ENCODE results near the gene PLEKHH3. TPM values are rescaled to one million over a fixed set of nuclear protein-coding genes. Genes with fewer than 3 reads are reported as not detected.

The PLEKHH3 gene
- total RNA-seq, 2 donors from 2014 or later: 13.7 to 24.3 TPM

DNA sequence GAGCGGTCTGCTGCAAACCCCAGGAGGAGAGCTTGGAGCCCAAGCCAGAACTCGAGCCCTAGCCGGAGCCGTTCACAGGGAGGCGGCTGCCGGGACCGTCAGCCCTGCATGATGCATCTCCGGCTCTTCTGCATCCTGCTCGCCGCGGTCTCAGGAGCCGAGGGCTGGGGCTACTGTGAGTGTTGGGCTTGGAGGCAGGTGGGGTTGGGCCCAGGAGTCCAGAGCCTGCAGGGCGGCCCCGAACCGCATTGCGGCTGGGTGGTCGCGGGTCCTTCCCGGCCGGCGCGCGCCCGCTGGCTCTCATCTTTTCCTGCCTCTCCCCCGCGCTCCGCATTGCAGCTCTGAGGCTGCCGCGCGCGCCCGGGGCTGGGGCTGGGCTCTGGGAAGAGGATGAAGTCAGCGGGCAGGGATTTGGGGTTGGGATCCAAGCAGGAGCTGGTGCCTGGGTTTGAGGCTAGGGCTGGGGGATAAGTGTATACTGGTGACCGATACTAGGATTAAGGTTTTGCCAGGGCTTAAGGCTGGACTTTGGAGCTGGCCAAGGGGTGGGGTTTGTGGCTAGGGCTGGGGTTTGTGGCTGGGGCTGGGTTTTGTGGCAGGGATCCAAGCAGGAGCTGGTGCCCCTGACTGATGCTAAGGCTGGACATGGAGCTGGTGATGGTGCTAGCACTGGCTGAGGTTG lies 6.1 kb upstream of the PLEKHH3 start:
- peak; percentile 90 for DNase-seq
- H3K4me3 ChIP-seq (ENCODE audit: low read length): peak overlapping the region; percentile 77
- no peak overlapping the region for H3K27ac ChIP-seq (ENCODE audit: low read depth, low read length)
- H3K4me1 ChIP-seq (ENCODE audit: control insufficient read depth, insufficient read depth, low read length): peaks cover 5% of the 10 kb centered on the region
- WGBS, 2 experiments (ENCODE audit: insufficient coverage in 1 of 2, insufficient read length in 1 of 2): 0 to 2% methylated on average over 17 to 34 of the region's 34 CpGs
- Mint-ChIP-seq H3K9me3 (no peaks in the 10 kb centered on the region), H3K36me3 (ENCODE audit: low read depth) (peaks cover 11% of the 10 kb centered on the region), H3K4me1 (peaks cover 24% of the 10 kb centered on the region), H3K27me3 (ENCODE audit: insufficient read depth) (peaks cover 59% of the 10 kb centered on the region), H3K27ac (no peak overlapping the region), H3K4me3 (peak overlapping the region; percentile 66)
- H3K27me3 ChIP-seq (ENCODE audit: control insufficient read depth, insufficient read depth, low read length, poor library complexity, severe bottlenecking): peaks cover 23% of the 10 kb centered on the region
- H3K36me3 ChIP-seq (ENCODE audit: control insufficient read depth, insufficient read depth, low read length): no peaks in the 10 kb centered on the region
- no peak overlapping the region for H3K9ac ChIP-seq (ENCODE audit: extremely low read depth, low read length, poor library complexity, severe bottlenecking)
- H3K9me3 ChIP-seq (ENCODE audit: control insufficient read depth, low read length): no peaks in the 10 kb centered on the region
- TF ChIP-seq CTCF (conservative IDR thresholded peaks at IDR 0.05): no peak

DNA sequence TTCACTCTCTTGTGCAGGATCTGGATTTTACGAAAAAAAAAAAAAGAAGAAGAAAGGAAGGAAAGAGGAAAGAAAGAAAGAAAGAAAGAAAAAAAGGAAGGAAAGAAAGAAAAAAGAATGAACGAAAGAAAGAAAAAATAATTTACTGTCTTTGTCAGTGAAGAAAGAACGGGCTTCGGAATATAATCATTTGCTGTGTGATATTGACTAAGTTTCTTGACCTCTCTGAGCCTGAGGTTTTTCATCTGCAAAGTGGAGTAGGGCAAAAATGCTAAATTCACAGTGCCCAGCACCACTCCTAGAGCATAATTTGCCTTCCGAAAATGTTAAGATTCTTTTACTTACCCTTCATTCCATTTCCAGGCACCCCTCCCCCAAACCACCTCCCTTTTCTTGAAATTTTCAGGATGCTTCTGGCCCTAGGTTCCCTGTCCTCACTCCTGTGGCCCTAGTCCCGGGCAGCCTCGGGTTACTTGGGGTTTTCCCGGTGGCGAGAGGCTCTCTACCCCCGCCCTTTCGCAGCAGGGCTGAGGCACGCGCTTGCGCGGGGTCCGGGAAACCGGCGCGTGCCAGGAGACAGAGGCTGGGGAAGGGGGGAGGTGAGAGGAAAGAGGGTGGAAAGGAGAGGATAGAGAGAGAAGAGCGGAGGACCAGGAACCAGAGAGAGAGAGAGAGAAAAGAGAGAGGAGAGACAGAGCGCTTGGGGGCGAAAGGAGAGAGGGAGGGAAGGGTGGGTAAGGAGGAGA lies 5.4 kb upstream of the PLEKHH3 start, which contains the start of gene CNTNAP1:
CNTNAP1 (plus strand) TSS at position 556 of the 746 bp plus-strand sequence. CDS start 299 bp downstream, outside the sequence.
- H3K27ac ChIP-seq (ENCODE audit: low read depth, low read length): no peak within 1 kb of the TSS

More for the DNA sequence above, 5.4 kb upstream of the PLEKHH3 start, which contains the start of gene CNTNAP1:
- Histone ChIP-seq H3K4me3 (ENCODE audit: low read length) (peak within 1 kb of the TSS; percentile 77), H3K4me1 (ENCODE audit: control insufficient read depth, insufficient read depth, low read length) (peaks cover 5% of the 10 kb centered on the region), H3K36me3 (ENCODE audit: control insufficient read depth, insufficient read depth, low read length) (no peaks in the 10 kb centered on the region), H3K27me3 (ENCODE audit: control insufficient read depth, insufficient read depth, low read length, poor library complexity, severe bottlenecking) (peaks cover 23% of the 10 kb centered on the region), H3K9ac (ENCODE audit: extremely low read depth, low read length, poor library complexity, severe bottlenecking) (no peak within 1 kb of the TSS), H3K9me3 (ENCODE audit: control insufficient read depth, low read length) (no peaks in the 10 kb centered on the region)
- Mint-ChIP-seq H3K27me3 (ENCODE audit: insufficient read depth) (peaks cover 59% of the 10 kb centered on the region), H3K36me3 (ENCODE audit: low read depth) (peaks cover 11% of the 10 kb centered on the region), H3K27ac (no peak within 1 kb of the TSS), H3K4me3 (peak within 1 kb of the TSS; percentile 66), H3K9me3 (no peaks in the 10 kb centered on the region), H3K4me1 (peaks cover 25% of the 10 kb centered on the region)
- TF ChIP-seq CTCF (conservative IDR thresholded peaks at IDR 0.05): no peak
- peak; percentile 89 for DNase-seq
- WGBS, 2 experiments (ENCODE audit: insufficient coverage in 1 of 2, insufficient read length in 1 of 2): 5 to 9% methylated on average over 18 to 22 of the region's 22 CpGs

Data from endodermal cell (in vitro differentiated cells).